ENCODE results near the gene XIST. TPM values are rescaled to one million over a fixed set of nuclear protein-coding genes. Genes with fewer than 3 reads are reported as not detected.
"Not testable (repeated sequence)": the region's sequence is repeated elsewhere in the genome, so short reads cannot be mapped to it uniquely, and the experiment has no call there.

Gene XIST
- total RNA-seq, 2 experiments from 2014 or later: not detected

- Mint-ChIP-seq H3K4me3 (no peak overlapping the region), H3K9me3 (no peaks in the 10 kb centered on the region), H3K36me3 (ENCODE audit: low read depth) (no peaks in the 10 kb centered on the region), H3K4me1 (no peaks in the 10 kb centered on the region), H3K27ac (no peak overlapping the region), H3K27me3 (no peaks in the 10 kb centered on the region)
- no peak for DNase-seq
- ChIA-PET POLR2A (no interaction called here), CTCF (interaction anchor here (0.6 kb wide), 1 partner anchor 29 kb away, joined by 5 read pairs; no protein-coding TSS in a partner anchor)
Measured at GRCh38 chrX:73832319-73832718, 20.2 kb downstream of the XIST start.

DNA sequence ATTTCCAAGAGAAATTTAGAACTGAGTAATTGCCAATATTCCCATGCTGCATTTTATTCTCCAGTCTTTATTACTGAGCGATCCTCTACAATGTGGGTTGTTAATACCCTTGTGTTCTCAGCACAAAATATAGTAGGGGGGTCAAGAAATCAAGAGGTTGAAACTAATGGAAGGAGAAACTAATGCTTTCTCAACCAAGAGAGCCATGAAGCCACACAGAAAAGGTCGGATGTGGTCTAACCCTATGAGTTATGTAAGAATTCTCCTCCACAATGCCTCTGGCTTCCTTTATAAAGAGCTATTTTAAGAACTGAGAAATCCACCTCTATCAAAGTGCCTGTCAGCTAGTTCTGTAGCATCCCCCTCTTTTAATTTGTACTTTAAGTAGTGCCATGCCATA, 21.0 kb downstream of the XIST start:
- Mint-ChIP-seq H3K36me3 (ENCODE audit: low read depth) (no peaks in the 10 kb centered on the region), H3K9me3 (no peaks in the 10 kb centered on the region), H3K4me1 (no peaks in the 10 kb centered on the region), H3K27ac (no peak overlapping the region), H3K4me3 (no peak overlapping the region), H3K27me3 (no peaks in the 10 kb centered on the region)
- POLR2A ChIA-PET: no interaction called here
- CTCF ChIA-PET: no interaction called here
- no peak for DNase-seq

DNA sequence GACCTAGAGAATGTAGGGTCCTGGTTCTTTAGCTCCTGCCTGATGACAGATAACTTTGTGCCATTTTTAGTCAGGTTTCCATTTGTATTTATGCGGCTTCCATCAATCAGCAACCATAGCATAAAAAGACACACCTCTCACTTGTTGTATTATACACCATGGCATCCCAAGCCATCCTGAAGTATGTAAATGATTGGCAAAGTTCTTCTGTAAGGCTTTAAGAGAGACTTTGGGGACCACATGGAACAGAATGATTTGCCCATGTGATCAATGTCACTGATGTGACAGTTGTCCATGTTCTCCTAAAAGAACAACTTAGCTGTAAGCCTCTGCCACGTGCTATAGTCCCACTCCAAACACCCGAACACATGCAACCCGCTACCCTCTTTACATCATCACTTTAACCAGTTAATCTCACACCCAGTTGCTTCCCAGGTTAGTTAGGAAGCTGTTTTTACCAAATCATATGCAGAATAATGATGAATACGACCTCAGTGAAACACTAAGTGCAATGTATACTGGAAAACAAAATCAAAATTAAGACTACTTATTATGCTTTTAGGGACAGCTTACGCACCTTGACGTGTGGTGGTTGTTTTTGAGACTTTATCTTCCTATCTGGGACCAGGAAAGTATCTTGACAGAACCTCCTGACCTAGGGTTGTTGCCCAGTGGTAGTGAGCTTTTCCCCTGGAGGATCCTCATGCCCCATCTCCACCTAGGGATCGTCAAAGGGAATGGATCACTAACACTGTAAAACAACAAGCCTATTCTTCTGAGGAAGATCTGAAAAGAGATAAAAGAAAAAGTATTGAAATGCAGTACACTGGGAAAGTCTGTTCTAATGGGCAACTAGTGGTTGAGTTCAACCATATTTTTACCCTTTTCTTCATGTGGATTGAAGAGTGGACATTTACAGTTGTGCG, 21.8 kb downstream of the XIST start:
- Mint-ChIP-seq H3K27me3 (no peaks in the 10 kb centered on the region), H3K27ac (no peak overlapping the region), H3K9me3 (no peaks in the 10 kb centered on the region), H3K36me3 (ENCODE audit: low read depth) (no peaks in the 10 kb centered on the region), H3K4me3 (no peak overlapping the region), H3K4me1 (no peaks in the 10 kb centered on the region)
- ChIA-PET CTCF (no interaction called here), POLR2A (no interaction called here)
- no peak for DNase-seq

DNA sequence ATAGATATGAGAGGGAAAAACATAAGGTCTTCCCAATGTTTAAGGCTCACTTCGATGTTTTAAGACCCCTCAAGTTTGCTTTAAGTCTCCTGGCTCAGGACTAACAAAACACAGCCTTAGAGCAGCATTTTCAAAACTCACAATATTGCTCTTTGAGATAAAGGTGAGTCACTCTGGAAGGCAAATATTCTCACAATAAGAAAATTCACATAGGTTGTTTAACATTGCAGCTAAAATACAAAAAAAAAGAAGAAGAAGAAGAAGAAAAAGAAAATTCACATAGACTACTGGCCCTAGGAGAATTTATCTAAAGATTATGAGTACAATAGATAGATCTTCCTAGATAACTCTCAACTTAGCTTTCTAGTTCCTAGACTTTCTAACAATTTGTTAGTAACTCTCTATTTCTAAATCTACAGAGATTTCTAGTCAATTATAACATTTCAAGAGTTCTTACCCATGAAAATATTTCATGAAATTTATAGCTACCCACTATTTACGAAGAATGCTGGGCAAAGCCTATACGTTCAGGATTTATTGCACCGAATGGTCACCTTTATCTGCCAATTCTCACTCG, 22.5 kb downstream of the XIST start:
- H3K4me1 Mint-ChIP-seq: no peaks in the 10 kb centered on the region
- H3K27me3 Mint-ChIP-seq: no peaks in the 10 kb centered on the region
- H3K4me3 Mint-ChIP-seq: no peak overlapping the region
- POLR2A ChIA-PET: no interaction called here
- no peaks in the 10 kb centered on the region for H3K36me3 Mint-ChIP-seq (ENCODE audit: low read depth)
- no peaks in the 10 kb centered on the region for H3K9me3 Mint-ChIP-seq
- no peak overlapping the region for H3K27ac Mint-ChIP-seq
- CTCF ChIA-PET: no interaction called here
- DNase-seq: no peak

DNA sequence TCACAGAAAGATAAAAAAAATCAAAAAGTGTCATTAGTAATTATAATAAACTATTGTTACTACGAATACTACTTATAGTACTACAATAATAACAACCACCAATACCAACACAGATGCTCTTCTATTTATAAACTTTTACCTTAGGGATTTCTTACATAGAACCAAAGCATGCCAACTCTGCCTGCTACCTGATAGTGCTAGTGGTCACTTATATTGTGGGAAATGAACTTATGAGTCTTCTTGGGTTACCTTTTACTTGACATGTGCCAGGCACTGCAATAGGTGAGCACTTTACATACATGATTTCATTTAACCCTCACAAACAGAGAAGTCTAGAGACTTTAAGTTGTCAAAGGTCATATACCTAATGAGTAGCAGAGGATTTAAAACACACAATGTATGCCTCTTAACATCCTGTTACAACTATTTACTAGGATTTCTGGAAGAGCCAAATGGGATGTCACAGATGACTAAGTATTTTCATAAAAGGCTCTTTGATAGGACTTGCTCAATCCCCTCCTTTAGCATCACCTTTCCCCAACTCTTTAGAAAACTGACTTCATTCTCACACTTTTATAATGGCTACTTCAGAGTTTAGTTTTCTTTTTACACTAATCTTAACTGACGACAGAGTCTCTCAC, 24.3 kb downstream of the XIST start:
- no peak for DNase-seq
- POLR2A ChIA-PET: no interaction called here
- H3K9me3 Mint-ChIP-seq: no peaks in the 10 kb centered on the region
- H3K27me3 Mint-ChIP-seq: no peaks in the 10 kb centered on the region
- H3K27ac Mint-ChIP-seq: no peak overlapping the region
- H3K36me3 Mint-ChIP-seq (ENCODE audit: low read depth): no peaks in the 10 kb centered on the region
- CTCF ChIA-PET: no interaction called here
- H3K4me3 Mint-ChIP-seq: no peak overlapping the region
- no peaks in the 10 kb centered on the region for H3K4me1 Mint-ChIP-seq

DNA sequence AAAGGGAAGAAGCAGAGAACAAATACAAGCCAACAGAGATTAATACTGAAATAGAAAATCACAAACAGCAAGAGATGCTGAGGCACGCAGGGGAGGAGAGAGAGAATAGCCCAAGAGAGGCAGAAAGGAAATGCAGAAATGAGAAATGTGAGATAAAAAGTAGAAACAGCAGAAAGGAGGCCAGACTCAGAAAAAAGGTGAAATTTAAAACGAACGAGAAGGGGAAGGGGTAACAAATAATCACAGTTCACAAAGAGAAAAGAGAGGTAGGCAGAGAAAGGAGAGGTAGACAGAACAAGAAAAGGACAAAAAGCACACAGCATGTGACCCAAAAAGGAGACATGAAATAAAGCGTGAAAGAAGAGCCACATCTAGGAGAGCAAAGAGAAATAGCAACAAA, 25.1 kb downstream of the XIST start:
- POLR2A ChIA-PET: no interaction called here
- Mint-ChIP-seq H3K36me3 (ENCODE audit: low read depth) (no peaks in the 10 kb centered on the region), H3K4me1 (no peaks in the 10 kb centered on the region), H3K27ac (no peak overlapping the region), H3K4me3 (no peak overlapping the region), H3K9me3 (no peaks in the 10 kb centered on the region), H3K27me3 (no peaks in the 10 kb centered on the region)
- CTCF ChIA-PET: no interaction called here
- DNase-seq: no peak

DNA sequence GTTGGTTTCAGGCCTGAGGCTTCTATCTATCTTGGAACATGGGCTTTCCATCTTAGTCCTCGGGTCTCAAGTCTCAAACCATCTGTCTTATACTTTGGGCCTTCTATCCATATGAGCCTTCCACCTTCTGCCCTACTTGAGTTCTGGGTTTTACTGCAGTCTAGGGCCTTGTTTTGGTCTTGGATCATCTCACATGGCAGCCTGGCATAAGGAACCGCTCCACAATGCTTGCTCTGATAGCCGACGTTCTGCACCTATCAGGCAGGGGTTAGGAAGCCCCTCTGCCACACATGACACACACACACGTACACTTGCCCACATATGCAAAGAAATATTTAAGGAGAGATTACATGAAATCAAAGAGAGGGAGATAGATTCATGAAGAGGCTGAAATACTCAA, 25.5 kb downstream of the XIST start:
- H3K9me3 Mint-ChIP-seq: no peaks in the 10 kb centered on the region
- H3K36me3 Mint-ChIP-seq (ENCODE audit: low read depth): no peaks in the 10 kb centered on the region
- no peak overlapping the region for H3K27ac Mint-ChIP-seq
- H3K4me1 Mint-ChIP-seq: no peaks in the 10 kb centered on the region
- CTCF ChIA-PET: no interaction called here
- no peaks in the 10 kb centered on the region for H3K27me3 Mint-ChIP-seq
- POLR2A ChIA-PET: no interaction called here
- H3K4me3 Mint-ChIP-seq: no peak overlapping the region
- DNase-seq: no peak

DNA sequence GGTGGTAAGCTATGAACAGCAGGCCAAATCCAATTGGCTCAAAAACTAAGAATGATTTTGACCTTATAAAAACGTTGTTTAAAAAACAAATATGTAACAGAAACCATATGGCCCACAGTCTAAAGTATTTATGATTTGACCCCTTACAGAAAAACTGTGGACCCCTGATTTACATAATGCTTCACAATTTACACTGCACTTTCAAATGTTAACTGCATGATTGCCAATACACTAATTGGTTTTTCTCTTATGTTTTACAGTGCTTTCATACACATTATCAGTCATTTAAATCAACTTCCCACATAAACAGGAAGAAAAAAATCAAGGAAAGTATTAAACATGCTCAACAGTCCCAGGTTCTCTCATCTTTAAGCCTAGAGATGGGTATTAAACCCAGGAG, 26.9 kb downstream of the XIST start:
- no peak for DNase-seq
- Mint-ChIP-seq H3K4me3 (no peak overlapping the region), H3K9me3 (no peaks in the 10 kb centered on the region), H3K36me3 (ENCODE audit: low read depth) (no peaks in the 10 kb centered on the region), H3K4me1 (no peaks in the 10 kb centered on the region), H3K27me3 (no peaks in the 10 kb centered on the region), H3K27ac (no peak overlapping the region)
- CTCF ChIA-PET: no interaction called here
- POLR2A ChIA-PET: no interaction called here

DNA sequence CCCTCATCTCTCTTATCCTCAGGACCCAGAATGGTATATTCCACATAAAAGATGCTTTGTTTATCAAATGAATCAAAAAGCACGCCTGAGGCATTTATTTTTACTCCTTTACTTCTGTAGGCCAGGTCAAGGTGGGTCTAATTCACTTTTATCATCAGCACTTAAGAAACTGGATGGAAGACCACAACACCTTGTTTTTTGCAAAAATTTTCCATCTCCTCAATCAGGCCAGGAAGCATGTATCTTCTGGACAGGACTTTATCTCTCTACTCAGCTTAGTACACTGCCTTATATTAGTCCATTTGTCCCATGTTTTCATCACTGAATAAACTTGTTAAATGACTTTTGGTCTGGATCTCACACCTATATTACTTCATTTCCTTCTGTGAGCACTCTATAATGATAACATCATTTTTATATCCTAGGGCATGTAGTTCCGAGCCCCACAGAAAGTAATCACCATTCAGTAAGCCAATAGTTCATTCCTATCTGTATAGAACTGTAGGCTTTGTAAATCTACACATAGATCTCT, 29.0 kb downstream of the XIST start:
- Mint-ChIP-seq H3K36me3 (ENCODE audit: low read depth) (no peaks in the 10 kb centered on the region), H3K27me3 (no peaks in the 10 kb centered on the region), H3K27ac (no peak overlapping the region), H3K4me3 (no peak overlapping the region), H3K9me3 (no peaks in the 10 kb centered on the region), H3K4me1 (no peaks in the 10 kb centered on the region)
- ChIA-PET CTCF (no interaction called here), POLR2A (no interaction called here)
- DNase-seq: no peak

GRCh38 chrX:73822775-73823174, 29.7 kb downstream of the XIST start:
- Mint-ChIP-seq H3K9me3 (no peaks in the 10 kb centered on the region), H3K4me1 (no peaks in the 10 kb centered on the region), H3K27me3 (no peaks in the 10 kb centered on the region), H3K27ac (no peak overlapping the region), H3K4me3 (no peak overlapping the region), H3K36me3 (ENCODE audit: low read depth) (no peaks in the 10 kb centered on the region)
- DNase-seq: no peak
- POLR2A ChIA-PET: no interaction called here
- CTCF ChIA-PET: no interaction called here

DNA sequence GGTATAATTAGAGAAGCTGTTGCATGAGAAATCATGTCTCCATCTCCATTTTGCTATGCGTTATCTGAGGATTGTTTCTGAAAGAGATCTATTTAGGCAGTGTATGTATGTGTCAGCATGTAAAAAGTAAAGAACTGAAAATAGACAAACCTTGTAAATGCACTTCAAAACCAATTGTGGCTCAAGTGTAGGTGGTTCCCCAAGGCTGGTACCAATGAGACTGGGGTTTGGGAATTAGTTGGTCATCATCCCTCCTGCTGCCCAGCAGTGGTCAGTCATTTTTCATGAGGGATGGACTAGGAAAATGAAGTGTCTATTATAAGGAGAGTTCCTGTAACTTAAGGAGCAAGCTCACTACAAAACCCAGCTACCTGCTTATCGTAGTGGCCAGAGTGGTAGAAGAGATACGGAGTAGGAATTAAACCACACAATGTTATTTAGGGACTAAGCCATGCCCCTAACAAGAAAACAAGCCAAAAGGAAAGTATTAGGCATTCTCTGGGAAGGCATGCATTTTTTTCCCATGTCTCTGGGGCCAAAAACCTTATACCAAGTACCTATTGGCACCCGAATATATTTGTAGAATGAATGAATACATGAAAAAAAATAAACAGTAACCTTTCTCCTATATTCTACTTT, 30.5 kb downstream of the XIST start:
- no peaks in the 10 kb centered on the region for H3K9me3 Mint-ChIP-seq
- H3K4me1 Mint-ChIP-seq: no peaks in the 10 kb centered on the region
- H3K36me3 Mint-ChIP-seq (ENCODE audit: low read depth): no peaks in the 10 kb centered on the region
- no peak overlapping the region for H3K27ac Mint-ChIP-seq
- POLR2A ChIA-PET: no interaction called here
- CTCF ChIA-PET: interaction anchor here (0.6 kb wide), 1 partner anchor 82 kb away, joined by 4 read pairs; no protein-coding TSS in a partner anchor
- H3K4me3 Mint-ChIP-seq: no peak overlapping the region
- H3K27me3 Mint-ChIP-seq: no peaks in the 10 kb centered on the region
- DNase-seq: no peak

DNA sequence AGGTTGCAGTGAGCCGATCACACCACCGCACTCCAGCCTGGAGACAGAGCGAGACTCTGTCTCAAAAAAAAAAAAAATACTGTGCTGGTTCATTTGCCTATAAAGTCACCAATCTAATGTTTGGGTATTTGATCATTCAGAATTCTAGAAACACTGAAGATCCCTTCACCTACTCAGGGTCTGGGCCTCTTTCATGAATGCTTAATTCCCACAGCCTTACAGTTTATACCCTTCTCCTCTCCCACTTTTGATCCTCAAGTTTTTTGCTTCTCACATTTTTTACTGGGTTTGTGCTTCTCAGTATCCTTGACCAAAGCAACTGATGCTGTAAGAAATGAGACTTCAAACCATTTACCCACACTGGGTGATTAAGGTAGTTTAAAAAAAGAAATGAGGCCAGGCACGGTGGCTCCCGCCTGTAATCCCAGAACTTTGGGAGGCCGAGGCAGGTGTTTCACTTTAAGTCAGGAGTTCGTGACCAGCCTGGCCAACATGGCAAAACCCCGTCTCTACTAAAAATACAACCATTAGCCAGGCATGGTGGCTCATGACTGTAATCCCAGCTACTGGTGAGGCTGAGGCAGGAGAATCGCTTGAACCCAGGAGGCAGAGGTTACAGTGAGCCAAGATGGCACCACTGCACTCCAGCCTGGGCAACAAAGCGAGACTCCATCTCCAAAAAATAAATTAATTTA, 32.5 kb downstream of the XIST start:
- DNase-seq; POLR2A ChIA-PET; CTCF ChIA-PET; H3K4me1 Mint-ChIP-seq; H3K27me3 Mint-ChIP-seq; H3K36me3 Mint-ChIP-seq (ENCODE audit: low read depth); H3K4me3 Mint-ChIP-seq; H3K27ac Mint-ChIP-seq; H3K9me3 Mint-ChIP-seq: not testable (repeated sequence)

All from activated CD4-positive, alpha-beta T cell treated with anti-CD3 and anti-CD28 coated beads, Interleukin-2, amount 10 ng/mL, durations not matched to agents 7 days and 5 days (primary cell).